ENCODE data around the gene GPR153. TPM values are rescaled to one million over a fixed set of nuclear protein-coding genes. Genes with fewer than 3 reads are reported as not detected.
A peak's percentile ranks its signal among the peaks of the same experiment; 100 is the strongest.

GPR153 gene
- total and polyA plus RNA-seq, 2 of the 13 experiments (the other 11 are each of a cell fraction or from before 2014, with no cell fraction given): 0.22 to 0.31 TPM

DNA sequence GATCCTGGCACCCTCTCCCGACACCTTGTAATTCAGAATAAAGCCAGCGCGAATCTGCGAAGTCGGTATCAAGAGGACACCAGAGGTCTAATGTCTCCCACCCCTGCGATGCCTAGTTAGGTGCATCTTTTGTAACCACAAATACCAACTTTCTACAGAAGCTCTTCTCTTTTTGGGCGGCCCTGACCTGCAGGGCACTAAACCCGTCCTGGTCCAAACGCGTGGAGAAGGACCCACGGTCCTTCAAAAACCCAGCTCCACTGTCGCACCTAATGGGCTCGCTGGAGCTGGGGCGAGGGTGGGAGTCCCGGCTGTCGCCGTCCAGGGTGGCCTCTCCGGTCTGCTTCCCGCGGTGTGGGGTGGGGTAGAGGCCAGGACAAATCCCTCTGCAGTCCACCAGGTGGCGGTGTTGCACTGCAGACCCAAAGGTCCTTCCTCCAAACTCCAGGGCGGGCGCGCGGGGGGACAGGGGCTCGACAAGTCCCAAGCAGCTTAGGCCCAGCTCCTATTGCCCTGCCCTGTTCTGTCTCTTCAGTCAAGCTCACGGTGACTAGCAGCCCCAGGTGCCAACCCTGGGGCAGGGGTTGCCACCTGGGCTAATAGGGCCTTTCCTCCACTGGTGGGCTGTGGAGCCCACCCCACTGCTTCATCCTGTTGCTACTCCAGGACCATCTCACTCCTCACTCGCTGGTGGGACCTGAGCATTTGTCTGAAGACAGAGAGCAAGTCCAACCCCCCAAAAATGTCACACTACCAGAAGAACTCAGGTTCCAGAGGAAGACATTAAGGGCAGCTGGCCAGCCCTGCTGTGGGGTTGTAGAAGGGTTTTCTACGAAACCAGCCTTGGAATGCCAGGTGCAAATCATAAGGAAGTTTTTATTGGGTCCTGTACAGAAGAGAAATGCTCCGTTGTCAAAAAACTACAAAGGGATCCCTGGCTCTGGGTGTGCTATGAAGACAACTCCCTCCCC, 14.1 kb downstream of the GPR153 start (continued):
- TF ChIP-seq, protein P1, sequence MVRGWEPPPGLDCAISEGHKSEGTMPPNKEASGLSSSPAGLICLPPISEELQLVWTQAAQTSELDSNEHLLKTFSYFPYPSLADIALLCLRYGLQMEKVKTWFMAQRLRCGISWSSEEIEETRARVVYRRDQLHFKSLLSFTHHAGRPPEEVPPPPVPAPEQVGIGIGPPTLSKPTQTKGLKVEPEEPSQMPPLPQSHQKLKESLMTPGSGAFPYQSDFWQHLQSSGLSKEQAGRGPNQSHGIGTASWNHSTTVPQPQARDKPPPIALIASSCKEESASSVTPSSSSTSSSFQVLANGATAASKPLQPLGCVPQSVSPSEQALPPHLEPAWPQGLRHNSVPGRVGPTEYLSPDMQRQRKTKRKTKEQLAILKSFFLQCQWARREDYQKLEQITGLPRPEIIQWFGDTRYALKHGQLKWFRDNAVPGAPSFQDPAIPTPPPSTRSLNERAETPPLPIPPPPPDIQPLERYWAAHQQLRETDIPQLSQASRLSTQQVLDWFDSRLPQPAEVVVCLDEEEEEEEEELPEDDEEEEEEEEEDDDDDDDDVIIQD (CRISPR knock-in tag; IDR thresholded peaks at IDR 0.05; ENCODE audit: low read depth): no peak
- no peak for TF ChIP-seq ZNF446 (CRISPR knock-in tag; IDR thresholded peaks at IDR 0.05)
- no peak for TF ChIP-seq MZF1 (CRISPR knock-in tag; IDR thresholded peaks at IDR 0.05; ENCODE audit: borderline replicate concordance)
- TF ChIP-seq ZNF235 (CRISPR knock-in tag; IDR thresholded peaks at IDR 0.05; ENCODE audit: borderline replicate concordance): no peak
- TF ChIP-seq ZFP62 (CRISPR knock-in tag; IDR thresholded peaks at IDR 0.05): no peak
- peak; percentile 74 for TF ChIP-seq SMC3 (IDR thresholded peaks at IDR 0.05; ENCODE audit: low read length)
- TF ChIP-seq NPAS2 (CRISPR knock-in tag; IDR thresholded peaks at IDR 0.05; ENCODE audit: borderline replicate concordance): no peak
- TF ChIP-seq, protein P2, sequence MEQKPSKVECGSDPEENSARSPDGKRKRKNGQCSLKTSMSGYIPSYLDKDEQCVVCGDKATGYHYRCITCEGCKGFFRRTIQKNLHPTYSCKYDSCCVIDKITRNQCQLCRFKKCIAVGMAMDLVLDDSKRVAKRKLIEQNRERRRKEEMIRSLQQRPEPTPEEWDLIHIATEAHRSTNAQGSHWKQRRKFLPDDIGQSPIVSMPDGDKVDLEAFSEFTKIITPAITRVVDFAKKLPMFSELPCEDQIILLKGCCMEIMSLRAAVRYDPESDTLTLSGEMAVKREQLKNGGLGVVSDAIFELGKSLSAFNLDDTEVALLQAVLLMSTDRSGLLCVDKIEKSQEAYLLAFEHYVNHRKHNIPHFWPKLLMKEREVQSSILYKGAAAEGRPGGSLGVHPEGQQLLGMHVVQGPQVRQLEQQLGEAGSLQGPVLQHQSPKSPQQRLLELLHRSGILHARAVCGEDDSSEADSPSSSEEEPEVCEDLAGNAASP (CRISPR knock-in tag; IDR thresholded peaks at IDR 0.05; ENCODE audit: borderline replicate concordance): no peak
- TF ChIP-seq EZH2 (conservative IDR thresholded peaks at IDR 0.05; ENCODE audit: low read depth, low read length): peak; percentile 82
- TF ChIP-seq POLR2G (IDR thresholded peaks at IDR 0.05; ENCODE audit: low read depth, low read length): no peak
- peak; percentile 72 for TF ChIP-seq ZNF800 (CRISPR knock-in tag; IDR thresholded peaks at IDR 0.05)
- TF ChIP-seq, protein P3, sequence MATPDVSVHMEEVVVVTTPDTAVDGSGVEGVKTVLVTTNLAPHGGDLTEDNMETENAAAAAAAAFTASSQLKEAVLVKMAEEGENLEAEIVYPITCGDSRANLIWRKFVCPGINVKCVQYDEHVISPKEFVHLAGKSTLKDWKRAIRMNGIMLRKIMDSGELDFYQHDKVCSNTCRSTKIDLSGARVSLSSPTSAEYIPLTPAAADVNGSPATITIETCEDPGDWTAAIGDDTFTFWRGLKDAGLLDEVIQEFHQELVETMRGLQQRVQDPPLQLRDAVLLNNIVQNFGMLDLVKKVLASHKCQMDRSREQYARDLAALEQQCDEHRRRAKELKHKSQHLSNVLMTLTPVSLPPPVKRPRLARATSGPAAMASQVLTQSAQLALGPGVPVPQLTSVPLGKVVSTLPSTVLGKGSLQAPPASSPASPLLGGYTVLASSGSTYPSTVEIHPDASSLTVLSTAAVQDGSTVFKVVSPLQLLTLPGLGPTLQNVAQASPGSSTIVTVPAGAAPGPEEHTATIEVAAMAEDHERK (CRISPR knock-in tag; IDR thresholded peaks at IDR 0.05; ENCODE audit: low read depth): no peak
- TF ChIP-seq STAG1 (CRISPR knock-in tag; IDR thresholded peaks at IDR 0.05): peak; percentile 93
- TF ChIP-seq TRIM24 (CRISPR knock-in tag; IDR thresholded peaks at IDR 0.05): no peak
- TF ChIP-seq MXD4 (CRISPR knock-in tag; IDR thresholded peaks at IDR 0.05): no peak
- TF ChIP-seq JUNB (CRISPR knock-in tag; IDR thresholded peaks at IDR 0.05; ENCODE audit: borderline replicate concordance): no peak
- no peak for TF ChIP-seq HNRNPK (IDR thresholded peaks at IDR 0.05; ENCODE audit: low read depth, low read length, poor library complexity, severe bottlenecking)
- no peak for TF ChIP-seq ATF3 (CRISPR knock-in tag; IDR thresholded peaks at IDR 0.05)
- no peak for TF ChIP-seq ZNF207 (IDR thresholded peaks at IDR 0.05; ENCODE audit: borderline replicate concordance)

All from HepG2 (cell line).